Fibroblast of pulmonary artery (primary cell): ENCODE measurements around the gene ULBP1.
A peak's percentile ranks its signal among the peaks of the same experiment; 100 is the strongest.
"Not testable (repeated sequence)": the region's sequence is repeated elsewhere in the genome, so short reads cannot be mapped to it uniquely, and the experiment has no call there.

ENCODE experiments used
- DNase-seq: peaks from one replicate; pipeline ENCODE4 v3.0.0-alpha.2; 2010; ENCODE audit warnings: low read depth
- H3K4me3 ChIP-seq: replicated peaks from 2 replicates; pipeline ENCODE4 v1.5.1; 2011; ENCODE audit warnings: low read depth, mild to moderate bottlenecking, control low read depth, low read length, moderate library complexity
- TF ChIP-seq, protein P1 (sequence below): IDR thresholded peaks from 2 replicates; pipeline ENCODE4 v1.5.1; 2011; ENCODE audit warnings: mild to moderate bottlenecking, control low read depth, low read length, inconsistent platforms; ENCODE audit errors: missing control alignments

ULBP1 gene

DNA sequence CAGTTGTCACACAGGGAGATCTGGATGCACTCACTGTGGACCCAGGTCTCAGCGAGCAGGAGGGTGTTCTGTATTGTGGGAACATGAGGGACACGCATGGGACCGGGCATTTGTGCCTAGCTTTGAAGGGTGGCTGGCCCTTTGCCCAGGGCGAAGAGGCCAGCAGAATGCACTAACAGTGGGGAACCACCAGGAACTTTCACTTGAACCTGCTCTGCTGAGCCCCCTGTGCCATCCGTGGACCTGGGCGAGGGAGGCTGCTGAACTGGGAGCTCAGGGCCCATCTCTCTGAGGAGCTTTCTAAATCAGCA lies 23.1 kb upstream of the ULBP1 start:
- no peak overlapping the region for H3K4me3 ChIP-seq
- DNase-seq: no peak
- TF ChIP-seq, protein P1, sequence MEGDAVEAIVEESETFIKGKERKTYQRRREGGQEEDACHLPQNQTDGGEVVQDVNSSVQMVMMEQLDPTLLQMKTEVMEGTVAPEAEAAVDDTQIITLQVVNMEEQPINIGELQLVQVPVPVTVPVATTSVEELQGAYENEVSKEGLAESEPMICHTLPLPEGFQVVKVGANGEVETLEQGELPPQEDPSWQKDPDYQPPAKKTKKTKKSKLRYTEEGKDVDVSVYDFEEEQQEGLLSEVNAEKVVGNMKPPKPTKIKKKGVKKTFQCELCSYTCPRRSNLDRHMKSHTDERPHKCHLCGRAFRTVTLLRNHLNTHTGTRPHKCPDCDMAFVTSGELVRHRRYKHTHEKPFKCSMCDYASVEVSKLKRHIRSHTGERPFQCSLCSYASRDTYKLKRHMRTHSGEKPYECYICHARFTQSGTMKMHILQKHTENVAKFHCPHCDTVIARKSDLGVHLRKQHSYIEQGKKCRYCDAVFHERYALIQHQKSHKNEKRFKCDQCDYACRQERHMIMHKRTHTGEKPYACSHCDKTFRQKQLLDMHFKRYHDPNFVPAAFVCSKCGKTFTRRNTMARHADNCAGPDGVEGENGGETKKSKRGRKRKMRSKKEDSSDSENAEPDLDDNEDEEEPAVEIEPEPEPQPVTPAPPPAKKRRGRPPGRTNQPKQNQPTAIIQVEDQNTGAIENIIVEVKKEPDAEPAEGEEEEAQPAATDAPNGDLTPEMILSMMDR: no peak

DNA sequence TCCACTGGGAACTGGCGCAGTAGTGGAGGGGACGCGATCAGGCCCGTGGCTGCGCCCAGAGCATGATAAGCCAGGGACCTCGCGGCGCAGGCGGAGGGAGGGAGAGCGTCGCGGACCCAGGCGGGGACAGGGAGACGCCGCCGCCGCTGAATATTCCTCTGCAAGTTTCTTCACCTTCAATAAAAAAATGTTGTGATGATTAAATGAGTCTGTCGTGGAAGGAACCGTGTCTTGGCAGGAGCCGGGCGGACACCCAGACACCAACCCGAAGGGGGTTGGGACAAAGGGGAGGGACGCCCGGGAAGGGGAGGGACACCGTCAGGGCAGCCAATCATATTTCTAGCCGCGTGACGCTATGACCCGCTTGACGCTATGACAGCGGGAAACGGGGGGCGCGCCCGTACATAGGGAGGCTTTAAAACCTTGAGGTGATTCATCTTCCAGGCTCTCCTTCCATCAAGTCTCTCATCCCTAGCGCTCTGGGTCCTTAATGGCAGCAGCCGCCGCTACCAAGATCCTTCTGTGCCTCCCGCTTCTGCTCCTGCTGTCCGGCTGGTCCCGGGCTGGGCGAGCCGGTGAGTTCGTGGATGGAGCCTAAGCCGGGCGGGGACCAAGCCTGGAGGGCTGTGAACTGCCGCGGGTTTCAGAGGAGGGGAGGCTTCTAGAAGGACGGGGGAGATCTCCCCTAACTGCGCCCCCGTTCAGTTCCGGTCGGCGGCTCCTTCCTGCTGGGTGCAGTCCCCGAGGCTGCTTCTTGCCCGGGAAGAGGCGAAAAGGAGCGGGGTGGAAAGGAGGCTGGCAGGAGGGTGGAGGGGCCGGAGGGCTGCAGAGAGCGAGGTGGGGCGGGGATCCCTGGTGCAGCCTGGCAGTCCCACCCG lies 21.9 kb upstream of the ULBP1 start, which contains the start of gene ULBP2:
Gene ULBP2, plus strand, starts transcription at position 432 of the 878 bp plus-strand sequence. Its CDS starts 59 bp downstream, at position 491.
- TF ChIP-seq, protein P1: no peak
- H3K4me3 ChIP-seq: peak within 1 kb of the TSS; percentile 83
- peak; percentile 98 for DNase-seq

DNA sequence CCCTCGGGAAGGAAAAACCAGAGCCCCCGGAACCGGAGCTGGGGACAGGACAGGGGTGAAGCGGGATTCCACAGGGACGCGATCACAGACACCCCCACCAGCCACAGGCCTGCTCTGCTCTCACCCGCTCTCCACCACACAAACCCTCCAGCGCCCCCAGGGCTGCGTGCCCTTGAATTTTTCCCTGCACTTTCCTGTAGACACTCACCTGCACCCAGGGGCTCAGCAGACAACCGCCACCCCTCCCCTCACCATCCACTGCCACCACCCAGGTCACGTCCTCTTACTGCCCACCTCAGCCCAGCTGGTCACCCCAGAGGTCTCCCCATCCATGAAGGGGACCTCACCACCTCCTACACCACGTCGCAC lies 21.3 kb upstream of the ULBP1 start:
- DNase-seq: no peak
- TF ChIP-seq, protein P1: no peak
- peak overlapping the region; percentile 83 for H3K4me3 ChIP-seq

DNA sequence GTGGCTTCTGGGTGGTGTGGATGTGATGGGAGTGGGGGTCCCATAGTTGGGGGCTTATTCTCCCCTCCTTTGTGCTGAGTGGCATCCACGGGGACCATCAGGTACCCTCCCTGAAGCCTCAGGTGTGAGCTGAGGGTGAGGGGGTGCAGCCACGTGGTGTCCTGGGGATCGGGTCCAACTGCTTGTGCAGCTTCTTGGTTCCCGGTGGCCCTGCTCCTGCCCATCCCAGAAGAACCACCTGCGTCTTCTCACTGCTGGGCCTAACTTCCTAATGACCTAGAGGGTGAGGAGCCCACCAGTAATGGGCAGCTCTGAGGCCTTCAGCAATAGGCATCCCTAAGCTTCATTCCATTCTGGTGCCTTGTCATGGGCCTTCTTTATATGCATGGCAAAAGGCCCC lies 20.4 kb upstream of the ULBP1 start:
- DNase-seq, H3K4me3 ChIP-seq: not testable (repeated sequence)

DNA sequence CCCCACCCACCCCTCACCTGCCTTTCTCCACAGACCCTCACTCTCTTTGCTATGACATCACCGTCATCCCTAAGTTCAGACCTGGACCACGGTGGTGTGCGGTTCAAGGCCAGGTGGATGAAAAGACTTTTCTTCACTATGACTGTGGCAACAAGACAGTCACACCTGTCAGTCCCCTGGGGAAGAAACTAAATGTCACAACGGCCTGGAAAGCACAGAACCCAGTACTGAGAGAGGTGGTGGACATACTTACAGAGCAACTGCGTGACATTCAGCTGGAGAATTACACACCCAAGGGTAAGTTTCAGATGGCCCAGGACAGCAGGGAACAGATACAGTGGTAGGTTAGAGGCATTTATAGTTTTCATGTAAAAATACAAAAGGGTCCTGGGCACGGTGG lies 18.5 kb upstream of the ULBP1 start:
- DNase-seq, H3K4me3 ChIP-seq: not testable (repeated sequence)

DNA sequence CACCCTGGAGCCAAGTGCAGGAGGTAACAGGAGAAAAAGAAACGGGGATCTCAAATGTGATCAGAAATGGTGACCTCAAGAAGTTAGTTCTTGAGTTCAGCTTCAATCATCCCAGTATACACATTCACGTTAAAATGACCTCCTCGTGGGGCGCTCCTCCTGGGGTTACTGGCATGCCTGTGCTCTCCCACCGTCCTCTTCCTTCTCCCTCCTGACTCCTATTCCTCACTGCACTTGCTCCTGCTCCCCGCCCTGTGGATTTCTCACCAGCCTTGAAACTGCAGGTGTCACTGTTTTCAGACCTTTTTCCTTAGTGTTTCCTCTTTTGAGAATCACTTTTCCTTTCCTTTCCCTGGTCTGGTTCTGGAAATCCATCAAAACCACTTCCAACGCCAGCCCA lies 17.1 kb upstream of the ULBP1 start:
- not testable (repeated sequence) for H3K4me3 ChIP-seq, DNase-seq

DNA sequence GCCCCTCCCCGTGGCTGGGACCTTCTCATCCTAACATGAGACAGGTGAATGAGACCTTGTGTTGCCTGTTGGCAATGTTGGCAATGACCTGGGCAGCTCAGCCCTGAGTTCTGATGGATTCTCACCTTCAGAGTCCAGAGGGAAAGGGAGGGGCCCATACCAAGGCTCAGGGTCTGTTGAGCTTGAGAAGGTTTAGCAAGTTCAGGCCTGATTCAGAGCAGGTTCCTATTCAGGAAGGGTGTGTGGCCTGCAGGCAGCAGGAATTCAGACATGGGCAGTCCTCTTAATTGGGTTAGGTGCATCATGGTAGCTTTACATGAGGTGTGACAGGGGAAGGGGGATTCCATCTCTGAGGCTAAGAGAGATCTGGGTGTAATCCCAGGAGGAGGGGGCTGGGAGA lies 16.2 kb upstream of the ULBP1 start:
- DNase-seq: not testable (repeated sequence)

DNA sequence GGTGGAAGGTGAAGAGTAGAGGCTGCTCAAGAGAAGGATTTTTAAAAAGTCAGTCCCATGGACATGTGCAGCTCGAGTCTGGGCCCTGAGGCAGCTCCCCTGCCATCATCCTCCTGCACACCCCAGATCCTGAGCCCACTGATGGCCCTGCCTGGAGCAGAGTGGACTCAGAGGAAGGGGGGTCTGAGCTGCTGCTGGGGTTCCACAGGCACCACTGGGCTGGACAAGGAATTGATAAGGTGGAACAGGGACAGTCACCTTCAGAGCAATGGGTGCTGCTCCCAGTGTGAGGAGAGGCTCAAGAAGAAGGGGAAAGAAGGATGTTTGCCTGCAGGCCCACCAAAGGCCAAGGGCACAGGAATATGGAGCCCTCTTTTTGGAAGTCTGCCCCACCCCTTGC lies 15.7 kb upstream of the ULBP1 start:
- H3K4me3 ChIP-seq: no peak overlapping the region
- DNase-seq: no peak
- TF ChIP-seq, protein P1: no peak

More for the DNA sequence above, 16.2 kb upstream of the ULBP1 start:
- not testable (repeated sequence) for H3K4me3 ChIP-seq

DNA sequence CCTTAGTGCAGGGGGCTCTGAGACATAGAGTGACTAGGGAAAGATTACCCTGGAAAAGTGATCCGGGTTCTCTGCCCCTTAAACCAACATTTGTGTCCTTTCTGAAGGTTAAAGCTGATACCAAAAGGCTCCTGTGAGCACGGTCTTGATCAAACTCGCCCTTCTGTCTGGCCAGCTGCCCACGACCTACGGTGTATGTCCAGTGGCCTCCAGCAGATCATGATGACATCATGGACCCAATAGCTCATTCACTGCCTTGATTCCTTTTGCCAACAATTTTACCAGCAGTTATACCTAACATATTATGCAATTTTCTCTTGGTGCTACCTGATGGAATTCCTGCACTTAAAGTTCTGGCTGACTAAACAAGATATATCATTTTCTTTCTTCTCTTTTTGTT lies 15.1 kb upstream of the ULBP1 start:
- TF ChIP-seq, protein P1: no peak
- no peak overlapping the region for H3K4me3 ChIP-seq
- DNase-seq: no peak
